ENCODE results near the gene PDHA1.

The PDHA1 gene

DNA sequence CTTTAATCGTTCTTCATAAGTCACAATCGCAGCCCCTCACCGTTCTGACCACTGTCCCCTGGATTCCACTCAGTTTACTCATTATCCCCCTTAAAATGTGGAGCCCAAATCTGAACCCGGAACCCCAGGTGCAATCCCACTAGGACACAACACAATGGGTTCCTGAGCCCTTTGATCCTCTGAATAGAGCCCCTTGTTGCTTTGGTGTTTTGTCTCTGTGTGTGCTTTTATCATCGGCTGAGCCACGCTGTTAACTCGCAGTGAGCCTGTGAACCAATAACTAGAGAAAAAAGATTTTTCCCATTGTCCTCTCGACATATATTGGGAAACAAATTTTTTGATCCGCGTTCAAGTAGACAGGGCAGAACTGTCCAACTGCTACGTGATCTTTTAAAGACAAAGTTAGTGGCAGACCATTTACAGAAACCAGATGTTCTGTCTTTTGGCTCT is 617 bp upstream of the PDHA1 start:
- TF ChIP-seq, protein P1, sequence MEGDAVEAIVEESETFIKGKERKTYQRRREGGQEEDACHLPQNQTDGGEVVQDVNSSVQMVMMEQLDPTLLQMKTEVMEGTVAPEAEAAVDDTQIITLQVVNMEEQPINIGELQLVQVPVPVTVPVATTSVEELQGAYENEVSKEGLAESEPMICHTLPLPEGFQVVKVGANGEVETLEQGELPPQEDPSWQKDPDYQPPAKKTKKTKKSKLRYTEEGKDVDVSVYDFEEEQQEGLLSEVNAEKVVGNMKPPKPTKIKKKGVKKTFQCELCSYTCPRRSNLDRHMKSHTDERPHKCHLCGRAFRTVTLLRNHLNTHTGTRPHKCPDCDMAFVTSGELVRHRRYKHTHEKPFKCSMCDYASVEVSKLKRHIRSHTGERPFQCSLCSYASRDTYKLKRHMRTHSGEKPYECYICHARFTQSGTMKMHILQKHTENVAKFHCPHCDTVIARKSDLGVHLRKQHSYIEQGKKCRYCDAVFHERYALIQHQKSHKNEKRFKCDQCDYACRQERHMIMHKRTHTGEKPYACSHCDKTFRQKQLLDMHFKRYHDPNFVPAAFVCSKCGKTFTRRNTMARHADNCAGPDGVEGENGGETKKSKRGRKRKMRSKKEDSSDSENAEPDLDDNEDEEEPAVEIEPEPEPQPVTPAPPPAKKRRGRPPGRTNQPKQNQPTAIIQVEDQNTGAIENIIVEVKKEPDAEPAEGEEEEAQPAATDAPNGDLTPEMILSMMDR (IDR thresholded peaks at IDR 0.05), result no peak

DNA sequence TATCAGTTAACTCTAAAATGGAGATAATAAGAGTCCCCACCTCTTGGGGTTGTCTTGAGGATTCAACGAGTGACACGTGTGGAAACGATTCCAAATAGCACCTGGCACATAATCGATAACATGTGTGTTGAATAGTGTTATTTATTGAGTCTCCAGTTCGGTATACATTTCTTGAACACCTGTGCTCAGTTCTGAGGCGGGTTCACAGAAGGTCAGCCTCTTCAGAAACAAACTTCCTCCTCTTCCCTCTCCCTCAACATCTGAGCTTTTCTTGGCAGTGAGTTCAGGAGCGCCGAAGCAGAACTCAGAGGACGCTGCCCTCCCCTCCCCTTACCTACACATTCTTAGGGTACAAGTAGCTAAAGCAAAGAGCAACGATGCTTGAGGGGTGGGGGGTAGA is 934 bp downstream of the PDHA1 start:
- TF ChIP-seq, protein P1 (IDR thresholded peaks at IDR 0.05), result no peak

DNA sequence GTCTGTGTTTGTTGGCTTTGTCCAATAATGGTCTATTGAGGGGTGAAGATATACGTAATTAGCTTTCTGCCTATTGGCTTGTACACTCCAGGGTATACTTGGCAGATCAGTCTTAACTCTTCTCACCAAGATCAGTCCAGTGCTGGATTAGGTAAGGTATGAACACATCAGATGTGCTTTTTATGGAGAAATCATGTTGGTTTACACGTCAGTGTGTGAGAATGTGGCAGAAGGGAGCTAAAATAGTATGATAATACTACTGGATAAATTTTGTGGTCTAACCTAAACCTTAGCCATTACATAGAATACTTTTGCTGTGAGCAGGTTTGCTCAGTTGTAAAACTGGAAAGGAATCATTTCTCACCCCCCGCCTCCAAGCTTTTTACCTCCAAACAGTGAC is 4.2 kb downstream of the PDHA1 start:
- TF ChIP-seq, protein P1 (IDR thresholded peaks at IDR 0.05), result no peak

DNA sequence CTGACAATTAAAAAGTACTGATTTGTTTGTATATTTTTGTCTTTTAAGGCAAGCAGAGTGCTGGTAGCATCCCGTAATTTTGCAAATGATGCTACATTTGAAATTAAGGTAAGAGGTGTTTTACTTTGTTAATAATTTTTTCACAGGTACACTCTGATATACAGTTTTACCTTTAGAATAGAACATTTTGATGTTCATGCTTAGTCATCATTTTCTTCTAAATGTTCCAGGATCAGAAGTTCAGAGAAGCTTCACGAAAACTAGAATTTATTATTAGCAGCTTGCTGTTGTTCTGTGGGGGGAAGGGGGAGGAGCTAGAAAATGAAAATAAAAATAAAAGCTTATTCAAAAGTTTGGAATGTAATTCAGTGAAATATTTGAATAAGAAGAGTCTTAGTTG is 5.5 kb downstream of the PDHA1 start:
- TF ChIP-seq, protein P1 (IDR thresholded peaks at IDR 0.05), result no peak

DNA sequence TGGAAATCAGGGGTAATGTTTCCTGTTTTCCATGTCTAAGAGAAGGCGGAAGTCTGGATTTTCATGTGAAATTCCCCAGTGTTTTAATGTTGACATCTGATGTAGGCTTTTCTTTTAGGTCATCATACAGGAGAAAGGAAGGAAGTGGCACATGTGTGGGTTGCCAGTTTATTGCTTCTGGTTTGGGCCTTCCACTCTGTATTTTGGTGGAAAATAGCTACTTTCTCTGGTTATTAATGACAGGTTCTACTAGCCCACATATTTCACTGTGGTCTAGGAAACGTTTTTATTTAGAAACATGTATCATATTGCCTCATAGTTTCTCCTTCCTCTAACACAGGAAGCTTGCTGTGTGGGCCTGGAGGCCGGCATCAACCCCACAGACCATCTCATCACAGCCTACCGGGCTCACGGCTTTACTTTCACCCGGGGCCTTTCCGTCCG is 7.2 kb downstream of the PDHA1 start:
- TF ChIP-seq, protein P1 (IDR thresholded peaks at IDR 0.05), result no peak

DNA sequence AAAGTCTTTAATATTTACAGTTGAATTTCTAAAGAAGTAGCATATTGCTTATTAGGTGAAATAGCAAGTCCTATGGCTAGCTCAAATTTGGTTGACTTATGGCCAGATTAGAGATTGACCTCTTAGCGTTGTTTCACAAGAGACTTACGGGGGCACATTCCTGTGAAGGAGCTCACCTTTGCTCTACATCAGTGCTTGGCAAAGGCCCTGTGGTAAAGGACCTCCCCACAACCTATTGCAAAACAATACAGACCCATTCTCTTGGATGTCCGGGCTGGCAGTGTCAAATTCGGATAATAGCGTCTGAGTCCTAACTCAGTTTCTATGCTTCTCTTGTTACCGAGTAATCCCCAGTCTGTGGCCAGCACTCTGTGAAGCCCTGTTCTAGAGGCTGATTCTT is 10.9 kb downstream of the PDHA1 start:
- TF ChIP-seq, protein P1 (IDR thresholded peaks at IDR 0.05), result no peak

DNA sequence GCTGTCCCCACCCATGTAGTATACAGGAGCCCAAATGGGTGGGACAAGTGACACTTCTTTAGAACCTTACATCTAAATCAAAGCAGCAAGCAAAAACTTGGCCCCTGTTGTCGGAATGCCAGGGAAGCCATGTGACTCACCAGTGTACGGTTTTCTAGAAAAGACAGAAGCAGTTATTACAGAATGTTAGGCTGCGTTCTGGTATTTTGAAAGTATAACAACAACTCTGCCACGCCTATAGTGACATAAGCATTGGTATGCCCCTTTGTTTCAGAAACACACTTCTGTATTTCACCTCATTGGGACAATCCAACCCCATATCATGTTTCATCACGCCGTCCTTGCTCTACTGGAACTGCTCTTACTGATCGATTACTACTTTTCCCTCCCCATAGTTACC is 14.8 kb downstream of the PDHA1 start:
- TF ChIP-seq, protein P1 (IDR thresholded peaks at IDR 0.05), result no peak

DNA sequence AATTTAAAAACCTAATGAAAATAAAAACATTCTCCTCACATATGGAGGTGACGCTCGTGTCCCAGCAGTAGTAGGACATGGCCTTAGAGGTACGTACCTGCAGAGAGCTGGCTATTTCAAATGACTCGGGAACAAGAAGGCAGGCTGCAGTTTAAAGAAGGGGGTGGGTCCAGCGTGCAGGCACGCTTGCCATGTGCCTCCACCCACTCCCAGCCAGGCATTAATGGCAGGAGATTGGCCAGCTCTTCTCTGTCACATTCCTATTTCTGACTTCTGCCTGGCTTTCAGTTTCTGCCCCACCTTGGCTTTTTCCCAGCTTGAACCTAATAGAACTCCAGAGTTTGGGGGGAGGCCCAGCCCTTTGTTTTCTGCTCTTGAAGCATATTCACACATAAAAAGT is 17.2 kb downstream of the PDHA1 start:
- TF ChIP-seq, protein P1 (IDR thresholded peaks at IDR 0.05), result no peak
